Forelimb muscle (tissue), 1 donor: ENCODE results near the gene SLCO2A1. TPM values are rescaled to one million over a fixed set of nuclear protein-coding genes. Genes with fewer than 3 reads are reported as not detected.
A peak's percentile ranks its signal among the peaks of the same experiment; 100 is the strongest.

Experiments
- DNase-seq: peaks from one replicate; pipeline ENCODE4 v3.0.0-alpha.2; 2013; ENCODE audit warnings: low read depth
- polyA plus RNA-seq: library from polyadenylated mRNA; unstranded; fragments of 120-200 nt; gene quantifications from one replicate; pipeline ENCODE4 v1.2.1, GENCODE V29; 2013; ENCODE audit not compliant: insufficient read length

Gene SLCO2A1
- polyA plus RNA-seq, 1 donor: 1.8 TPM

DNA sequence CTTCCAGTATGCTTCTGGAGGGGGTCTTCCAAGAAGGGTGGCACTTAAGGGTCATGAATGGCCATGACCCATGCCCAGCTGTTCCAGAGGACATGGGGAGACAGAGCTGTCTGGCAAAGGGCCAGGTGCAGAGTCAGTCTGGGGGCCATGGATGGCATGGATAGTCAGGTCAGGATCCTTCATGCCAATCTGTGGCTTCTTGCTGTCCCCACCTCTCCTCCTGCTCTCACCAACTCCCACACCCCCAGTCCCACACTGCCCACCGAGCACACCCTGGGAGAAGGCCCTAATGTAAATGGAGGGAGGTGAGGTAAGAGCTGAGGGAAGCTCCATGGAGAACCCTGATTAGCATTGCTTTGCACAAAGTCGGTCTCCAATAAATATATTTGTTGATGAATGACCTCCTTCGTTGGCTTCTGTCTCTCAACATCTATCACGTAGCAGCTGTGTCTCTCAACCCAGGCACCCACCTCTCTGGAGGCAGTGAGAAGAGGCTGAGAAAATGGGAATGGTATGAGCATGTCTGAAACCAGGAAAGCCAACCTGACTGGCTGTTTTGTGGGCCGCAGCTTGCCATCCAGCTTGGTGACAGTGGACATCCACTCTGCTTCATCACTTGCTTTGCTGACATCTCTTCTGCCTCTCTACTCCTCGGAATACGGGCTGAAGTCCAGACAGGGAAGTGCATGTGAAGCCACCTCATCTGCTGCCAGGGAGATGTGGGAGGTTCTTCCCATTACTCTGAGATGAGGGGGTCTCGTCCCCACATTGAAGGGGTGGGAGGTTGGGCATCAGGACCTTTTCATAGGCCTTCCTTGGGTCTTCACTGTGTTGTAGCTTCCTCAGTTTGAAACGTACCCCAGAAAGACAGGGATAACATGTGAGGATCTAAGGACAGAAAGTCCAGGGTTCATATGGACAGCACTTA, 96.4 kb downstream of the SLCO2A1 start:
- no peak for DNase-seq

DNA sequence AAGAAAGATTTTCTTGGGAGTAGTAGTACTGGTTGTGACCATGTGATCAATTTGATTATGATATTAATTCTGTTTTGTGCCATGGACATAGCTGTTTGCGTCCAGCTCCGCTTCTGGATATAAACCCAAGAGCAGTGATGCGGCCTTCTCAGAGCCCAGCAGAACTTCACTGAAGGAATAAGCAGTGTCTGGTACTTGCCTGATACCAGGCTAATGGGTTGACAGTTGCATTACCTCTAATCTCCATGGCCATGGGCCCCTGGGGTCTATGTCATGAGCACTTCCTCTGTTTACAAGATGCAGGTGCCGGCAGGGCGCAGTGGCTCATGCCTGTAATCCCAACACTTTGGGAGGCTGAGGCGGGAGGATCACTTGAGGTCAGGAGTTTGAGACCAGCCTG, 97.7 kb downstream of the SLCO2A1 start:
- DNase-seq: no peak

- DNase-seq: no peak
Observed at GRCh38 chr3:133931084-133931483, 98.6 kb downstream of the SLCO2A1 start.

- DNase-seq: peak; percentile 59
Observed at GRCh38 chr3:133930341-133930933, 99.3 kb downstream of the SLCO2A1 start.

- DNase-seq: no peak
Observed at GRCh38 chr3:133928903-133929607, 100.7 kb downstream of the SLCO2A1 start.

- DNase-seq: no peak
Observed at GRCh38 chr3:133928136-133928893, 101.4 kb downstream of the SLCO2A1 start.

DNA sequence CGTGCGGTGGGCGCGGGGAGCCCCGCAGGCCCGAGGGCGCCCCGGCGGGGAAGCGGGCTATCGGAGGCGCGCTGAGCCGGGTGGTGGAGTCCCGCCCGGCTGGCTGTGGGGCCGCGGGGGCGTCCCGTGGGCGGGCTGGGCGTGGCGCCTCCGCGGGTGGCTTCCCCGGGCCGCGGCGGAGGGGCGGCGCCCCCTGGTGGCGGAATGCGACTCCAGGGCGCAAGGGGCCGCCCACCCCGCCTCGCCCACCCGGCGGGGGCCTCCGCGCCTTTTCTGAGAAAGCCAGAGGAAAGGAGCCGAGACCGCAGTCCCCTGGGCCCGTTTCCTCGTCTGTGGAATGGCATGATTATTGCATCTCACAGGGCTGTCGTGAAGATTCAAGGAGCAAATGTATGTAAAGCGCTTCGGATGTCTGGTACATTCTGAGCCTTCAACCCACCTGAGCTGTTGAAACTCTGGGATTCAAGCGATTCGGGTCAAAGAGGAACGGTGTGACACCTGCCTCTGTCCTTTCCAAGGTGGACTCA, 102.1 kb downstream of the SLCO2A1 start:
- DNase-seq: no peak

DNA sequence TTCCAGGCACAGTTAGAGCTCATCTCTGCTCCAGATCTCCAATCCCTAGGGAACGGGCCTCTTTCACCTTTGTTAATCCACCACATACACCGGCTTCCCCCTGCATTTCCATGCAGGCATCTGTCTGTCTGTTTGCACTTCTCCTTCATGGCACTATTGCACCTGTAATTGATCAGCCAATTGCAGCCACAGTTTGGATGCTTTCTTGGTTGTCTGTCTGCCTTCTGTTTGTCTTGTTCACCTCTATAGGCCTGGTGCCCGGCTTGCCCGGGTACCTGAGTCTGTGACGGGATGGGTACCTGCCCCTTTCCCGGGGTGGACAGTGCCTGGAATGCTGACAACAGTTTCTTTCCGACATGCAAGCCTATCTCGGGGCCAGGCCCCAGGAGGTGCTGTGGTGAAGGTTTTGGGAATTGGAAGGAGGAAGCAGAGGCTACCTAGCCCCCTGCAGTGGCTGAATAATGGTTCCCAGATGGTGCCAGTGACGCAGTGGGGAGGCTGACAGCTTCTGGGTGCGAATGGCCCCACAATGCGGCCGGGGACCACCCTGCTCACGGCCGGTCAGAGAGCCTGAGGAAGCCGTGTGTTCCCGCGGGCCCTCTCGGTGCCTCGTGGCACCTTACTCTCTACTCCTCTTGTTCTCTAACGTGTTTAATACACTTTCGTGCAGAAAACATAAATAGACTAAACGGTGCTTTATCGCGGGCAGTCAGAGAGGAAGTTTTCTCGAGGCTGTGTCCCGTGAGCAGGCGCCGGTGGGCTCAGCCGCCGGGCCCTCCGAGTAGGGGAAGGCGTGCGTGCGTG, 102.8 kb downstream of the SLCO2A1 start:
- no peak for DNase-seq

DNA sequence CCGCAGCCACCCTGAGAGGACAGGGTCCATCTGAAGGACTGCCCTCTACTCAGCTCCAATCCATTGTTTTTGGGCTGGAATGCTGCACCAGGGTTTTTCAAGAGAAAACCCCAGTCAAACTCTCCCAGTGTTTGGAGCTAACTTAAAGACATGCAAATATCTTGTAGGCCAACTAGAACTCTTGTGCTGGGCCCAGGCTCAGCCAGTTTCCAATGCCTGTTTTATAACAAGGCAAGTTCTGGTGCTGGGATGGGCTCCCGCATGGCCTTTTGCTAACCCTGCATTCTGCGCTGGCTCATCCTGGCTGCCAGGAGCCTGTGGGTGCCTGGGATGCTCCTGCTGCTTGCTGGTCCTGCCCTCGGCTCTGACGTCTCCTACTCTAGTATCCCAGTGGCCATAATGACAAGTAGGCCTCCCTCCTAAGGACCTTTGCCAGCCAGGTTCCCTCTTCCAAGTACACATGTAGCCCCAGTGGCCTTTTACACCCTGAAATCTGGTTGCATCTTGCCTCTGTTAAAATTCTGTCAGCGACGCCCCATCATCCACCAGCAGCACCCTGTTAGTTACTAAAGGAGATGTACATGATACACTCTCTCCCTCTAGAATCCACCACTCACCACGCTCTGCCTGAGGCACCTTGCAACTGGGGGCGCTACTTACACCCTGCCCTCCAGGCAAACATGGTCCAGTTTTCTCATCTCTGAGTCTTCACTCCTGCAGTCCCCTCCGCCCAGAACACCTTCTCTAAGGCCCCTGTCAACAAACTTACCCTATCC, 103.6 kb downstream of the SLCO2A1 start:
- no peak for DNase-seq

GRCh38 chr3:133924041-133924440, 105.7 kb downstream of the SLCO2A1 start:
- DNase-seq: no peak

DNA sequence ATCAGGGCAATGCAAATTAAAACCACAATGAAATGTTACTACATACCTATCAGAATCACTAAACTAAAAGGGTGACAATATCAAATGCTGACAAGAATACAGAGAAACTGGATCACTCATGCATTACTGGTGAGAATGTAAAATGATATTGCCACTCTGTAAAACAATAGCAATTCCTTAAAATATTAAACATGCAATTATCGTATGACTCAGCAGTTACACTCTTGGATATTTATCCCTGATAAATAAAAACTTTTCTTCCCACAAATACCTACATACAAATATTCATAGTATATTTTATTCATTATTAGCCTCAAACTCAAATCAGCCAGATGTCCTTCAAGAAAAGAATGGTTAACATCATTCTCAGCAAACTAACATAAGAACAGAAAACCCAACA, 108.1 kb downstream of the SLCO2A1 start:
- DNase-seq: no peak

DNA sequence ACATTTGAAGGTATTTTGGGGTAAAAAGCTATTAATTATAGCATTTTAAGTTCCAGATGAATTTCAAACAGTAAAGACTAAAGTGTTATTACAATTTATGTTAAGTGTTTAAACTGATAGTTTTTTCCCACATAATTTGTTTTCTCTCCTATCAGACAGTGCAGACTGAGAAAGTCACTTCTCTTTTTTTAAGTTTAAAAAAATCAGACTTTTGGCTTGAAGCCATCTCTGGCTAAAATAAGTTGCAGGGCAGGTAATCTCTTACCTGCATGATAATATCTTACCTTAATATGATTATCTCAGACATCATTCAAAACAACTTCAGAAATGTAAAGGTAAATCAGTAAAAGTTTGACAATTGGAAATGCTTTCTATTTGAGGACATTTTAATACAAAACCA, 112.6 kb downstream of the SLCO2A1 start:
- DNase-seq: no peak

- no peak for DNase-seq
Observed at GRCh38 chr3:133915685-133916658, 113.8 kb downstream of the SLCO2A1 start.

GRCh38 chr3:133914839-133915600, 114.7 kb downstream of the SLCO2A1 start:
- DNase-seq: no peak

DNA sequence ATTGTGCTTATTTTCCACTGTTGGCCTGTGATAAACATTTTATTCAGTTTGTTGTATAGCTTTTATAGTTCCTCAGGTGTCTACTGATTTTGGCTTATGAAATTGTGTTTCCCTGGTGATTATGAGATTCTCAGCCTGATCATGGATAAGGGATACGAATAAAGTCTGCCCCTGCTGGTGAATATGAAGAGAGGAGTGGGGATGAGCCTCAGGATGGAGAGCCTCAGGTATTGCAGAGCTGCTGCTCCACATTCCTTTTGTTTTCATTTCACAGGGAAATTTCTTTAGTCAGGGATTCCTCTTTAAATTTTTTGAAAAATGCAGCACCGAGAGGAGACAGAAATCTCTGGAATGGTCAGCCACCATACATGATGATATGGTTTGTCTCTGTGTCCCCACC, 119.3 kb downstream of the SLCO2A1 start:
- no peak for DNase-seq

GRCh38 chr3:133905376-133905775, 124.3 kb downstream of the SLCO2A1 start:
- DNase-seq: no peak

GRCh38 chr3:133901847-133902246, 127.9 kb downstream of the SLCO2A1 start:
- DNase-seq: no peak

- no peak for DNase-seq
Observed at GRCh38 chr3:133901083-133901482, 128.6 kb downstream of the SLCO2A1 start.
